ENCODE measurements around the gene M1AP. TPM values are rescaled to one million over a fixed set of nuclear protein-coding genes. Genes with fewer than 3 reads are reported as not detected.

M1AP gene
- total and polyA plus RNA-seq, 3 donors from 2014 or later: 11.7 to 21.4 (median 14.0) TPM

DNA sequence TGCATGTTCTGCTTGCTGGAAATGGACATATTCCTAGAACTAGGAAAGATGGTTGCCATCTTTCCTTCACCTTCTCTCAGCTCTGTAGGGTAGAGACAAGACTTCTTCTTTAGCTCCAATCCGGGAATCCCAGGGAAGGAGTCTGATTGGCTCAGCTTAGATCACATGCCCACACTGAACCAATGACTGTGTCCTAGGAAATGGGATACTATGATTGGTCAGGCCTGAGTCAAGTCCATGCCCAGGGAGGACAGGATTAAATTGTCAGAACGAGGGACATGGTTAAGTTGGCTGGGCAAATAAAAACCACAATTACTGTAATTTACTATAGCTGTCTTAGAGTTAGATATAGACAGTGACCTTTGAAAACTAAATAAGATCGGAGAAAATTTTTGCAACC lies 37.3 kb upstream of the M1AP start:
- peak; percentile 36 for DNase-seq
- Histone ChIP-seq H3K9me3 (no peaks in the 10 kb centered on the region), H3K27me3 (no peaks in the 10 kb centered on the region), H3K27ac (no peak overlapping the region), H3K36me3 (ENCODE audit: low read depth, missing control alignments) (no peaks in the 10 kb centered on the region), H3K4me1 (no peaks in the 10 kb centered on the region), H3K4me3 (no peak overlapping the region)
- WGBS, 2 donors: 68 to 70% methylated on average over 3 of the region's 3 CpGs
- intact Hi-C loops (cut with DNase I; ENCODE audit: low total_unique reads): no loop called here
- no peak for TF ChIP-seq POLR2A (IDR thresholded peaks at IDR 0.05)
- TF ChIP-seq, protein P1, sequence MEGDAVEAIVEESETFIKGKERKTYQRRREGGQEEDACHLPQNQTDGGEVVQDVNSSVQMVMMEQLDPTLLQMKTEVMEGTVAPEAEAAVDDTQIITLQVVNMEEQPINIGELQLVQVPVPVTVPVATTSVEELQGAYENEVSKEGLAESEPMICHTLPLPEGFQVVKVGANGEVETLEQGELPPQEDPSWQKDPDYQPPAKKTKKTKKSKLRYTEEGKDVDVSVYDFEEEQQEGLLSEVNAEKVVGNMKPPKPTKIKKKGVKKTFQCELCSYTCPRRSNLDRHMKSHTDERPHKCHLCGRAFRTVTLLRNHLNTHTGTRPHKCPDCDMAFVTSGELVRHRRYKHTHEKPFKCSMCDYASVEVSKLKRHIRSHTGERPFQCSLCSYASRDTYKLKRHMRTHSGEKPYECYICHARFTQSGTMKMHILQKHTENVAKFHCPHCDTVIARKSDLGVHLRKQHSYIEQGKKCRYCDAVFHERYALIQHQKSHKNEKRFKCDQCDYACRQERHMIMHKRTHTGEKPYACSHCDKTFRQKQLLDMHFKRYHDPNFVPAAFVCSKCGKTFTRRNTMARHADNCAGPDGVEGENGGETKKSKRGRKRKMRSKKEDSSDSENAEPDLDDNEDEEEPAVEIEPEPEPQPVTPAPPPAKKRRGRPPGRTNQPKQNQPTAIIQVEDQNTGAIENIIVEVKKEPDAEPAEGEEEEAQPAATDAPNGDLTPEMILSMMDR (IDR thresholded peaks at IDR 0.05): no peak

DNA sequence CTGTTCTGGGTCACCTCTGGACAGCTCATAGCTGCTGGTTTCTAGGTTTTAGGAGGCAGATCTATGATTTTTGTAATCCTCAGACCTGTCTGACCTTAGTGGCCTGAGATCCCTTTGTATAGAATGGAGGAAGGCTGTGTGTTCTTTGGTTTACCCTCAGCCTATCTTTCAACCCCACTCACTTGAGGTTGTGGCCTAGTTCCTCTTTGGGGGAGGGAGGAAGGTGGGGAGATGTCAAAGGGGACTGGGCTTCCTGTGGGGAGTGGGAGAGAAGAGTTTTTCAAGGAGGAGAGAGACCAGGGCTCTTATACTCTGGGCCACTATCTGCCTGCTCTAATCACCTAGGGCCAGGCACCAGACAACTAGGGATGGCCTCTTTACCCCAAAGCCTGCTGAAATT lies 34.4 kb upstream of the M1AP start:
- no peaks in the 10 kb centered on the region for H3K9me3 ChIP-seq
- H3K36me3 ChIP-seq (ENCODE audit: low read depth, missing control alignments): no peaks in the 10 kb centered on the region
- no peak for TF ChIP-seq POLR2A (IDR thresholded peaks at IDR 0.05)
- TF ChIP-seq, protein P1 (IDR thresholded peaks at IDR 0.05): no peak
- no peak for DNase-seq
- no peak overlapping the region for H3K27ac ChIP-seq
- no peaks in the 10 kb centered on the region for H3K4me1 ChIP-seq
- H3K4me3 ChIP-seq: no peak overlapping the region
- intact Hi-C loops (cut with DNase I; ENCODE audit: low total_unique reads): no loop called here
- no peaks in the 10 kb centered on the region for H3K27me3 ChIP-seq

DNA sequence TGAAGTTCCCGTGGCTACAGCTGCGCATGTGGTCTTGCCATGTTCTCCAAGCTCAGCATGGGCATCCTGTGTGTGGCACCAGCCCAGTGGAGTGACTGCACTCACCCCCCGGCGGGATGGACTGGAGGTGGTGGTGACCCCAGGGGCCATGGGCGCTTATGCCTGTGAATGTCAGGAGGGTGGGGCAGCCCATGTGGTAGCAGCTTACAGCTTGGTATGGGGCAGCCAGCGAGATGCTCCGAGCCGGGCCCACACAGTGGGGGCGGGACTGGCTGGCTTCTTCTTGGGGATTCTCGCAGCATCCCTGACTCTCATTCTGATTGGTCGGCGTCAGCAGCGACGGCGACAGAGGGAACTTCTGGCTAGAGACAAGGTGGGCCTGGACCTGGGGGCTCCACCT lies 31.5 kb upstream of the M1AP start:
- no peaks in the 10 kb centered on the region for H3K9me3 ChIP-seq
- 90 to 96% methylated on average over 9 to 15 of the region's 15 CpGs for WGBS, 2 donors
- intact Hi-C loops (cut with DNase I; ENCODE audit: low total_unique reads): no loop called here
- TF ChIP-seq, protein P1 (IDR thresholded peaks at IDR 0.05): no peak
- TF ChIP-seq POLR2A (IDR thresholded peaks at IDR 0.05): no peak
- DNase-seq: no peak
- no peaks in the 10 kb centered on the region for H3K4me1 ChIP-seq
- no peaks in the 10 kb centered on the region for H3K36me3 ChIP-seq (ENCODE audit: low read depth, missing control alignments)
- no peaks in the 10 kb centered on the region for H3K27me3 ChIP-seq
- no peak overlapping the region for H3K27ac ChIP-seq
- no peak overlapping the region for H3K4me3 ChIP-seq

DNA sequence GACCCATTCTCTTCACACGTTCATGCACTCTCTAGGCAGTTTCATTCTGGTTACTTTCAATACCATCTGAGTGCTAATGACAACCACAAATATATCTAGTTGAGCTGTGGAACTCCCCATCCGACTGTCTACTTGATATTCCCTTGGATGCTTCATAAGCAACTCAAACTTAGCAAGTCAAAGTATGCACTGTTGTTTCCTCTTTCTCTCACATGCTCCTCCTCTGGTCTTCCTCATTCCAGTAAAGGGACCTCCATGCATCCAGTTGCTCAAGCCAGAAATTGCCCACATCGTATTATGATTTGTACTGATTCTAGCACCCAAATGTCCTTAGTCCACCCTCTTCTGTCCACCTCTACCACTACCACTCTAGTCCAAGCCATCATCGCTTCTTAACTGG lies 28.2 kb upstream of the M1AP start:
- Histone ChIP-seq H3K36me3 (ENCODE audit: low read depth, missing control alignments) (no peaks in the 10 kb centered on the region), H3K27me3 (no peaks in the 10 kb centered on the region), H3K9me3 (no peaks in the 10 kb centered on the region), H3K4me1 (no peaks in the 10 kb centered on the region), H3K4me3 (no peak overlapping the region), H3K27ac (no peak overlapping the region)
- intact Hi-C loops (cut with DNase I; ENCODE audit: low total_unique reads): no loop called here
- WGBS, 2 donors: 92 to 95% methylated on average over 4 of the region's 4 CpGs
- no peak for DNase-seq
- no peak for TF ChIP-seq POLR2A (IDR thresholded peaks at IDR 0.05)
- TF ChIP-seq, protein P1 (IDR thresholded peaks at IDR 0.05): no peak

DNA sequence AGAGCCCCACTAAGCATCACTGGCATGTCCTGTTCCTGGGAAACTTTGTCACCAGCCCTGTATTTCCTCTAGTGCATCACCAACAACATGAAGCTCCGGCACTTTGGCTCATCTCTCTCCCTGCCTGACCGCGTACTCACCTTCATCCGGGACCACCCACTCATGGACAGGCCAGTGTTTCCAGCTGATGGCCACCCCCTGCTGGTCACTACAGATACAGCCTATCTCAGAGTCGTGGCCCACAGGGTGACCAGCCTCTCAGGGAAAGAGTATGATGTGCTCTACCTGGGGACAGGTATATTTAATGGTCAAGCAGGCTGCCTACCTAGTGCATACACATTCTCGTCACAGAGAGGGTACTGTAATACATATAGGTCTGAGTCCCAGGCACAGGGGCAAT lies 27.0 kb upstream of the M1AP start:
- no peaks in the 10 kb centered on the region for H3K9me3 ChIP-seq
- intact Hi-C loops (cut with DNase I; ENCODE audit: low total_unique reads): no loop called here

More for the DNA sequence above, 27.0 kb upstream of the M1AP start:
- no peak overlapping the region for H3K4me3 ChIP-seq
- TF ChIP-seq, protein P1 (IDR thresholded peaks at IDR 0.05): no peak
- TF ChIP-seq POLR2A (IDR thresholded peaks at IDR 0.05): no peak
- H3K36me3 ChIP-seq (ENCODE audit: low read depth, missing control alignments): no peaks in the 10 kb centered on the region
- WGBS, 2 donors: 90 to 91% methylated on average over 5 to 6 of the region's 6 CpGs
- H3K4me1 ChIP-seq: no peaks in the 10 kb centered on the region
- H3K27ac ChIP-seq: no peak overlapping the region
- no peak for DNase-seq
- H3K27me3 ChIP-seq: no peaks in the 10 kb centered on the region
